B cell (primary cell): ENCODE results near the gene MEGF8.

Experiments used
- EZH2 ChIP-seq: IDR thresholded peaks from 2 replicates; pipeline ENCODE4 v1.6.1; 2012; ENCODE audit warnings: borderline replicate concordance, low read depth, mild to moderate bottlenecking, moderate library complexity, low read length; ENCODE audit not compliant: insufficient read depth, poor library complexity, severe bottlenecking
- TF ChIP-seq, protein P1 (sequence below): fragments of 200-600 bp; IDR thresholded peaks from one replicate; pipeline ENCODE4 v1.8.0; 2022; ENCODE audit warnings: antibody characterized with exemption, mild to moderate bottlenecking

DNA sequence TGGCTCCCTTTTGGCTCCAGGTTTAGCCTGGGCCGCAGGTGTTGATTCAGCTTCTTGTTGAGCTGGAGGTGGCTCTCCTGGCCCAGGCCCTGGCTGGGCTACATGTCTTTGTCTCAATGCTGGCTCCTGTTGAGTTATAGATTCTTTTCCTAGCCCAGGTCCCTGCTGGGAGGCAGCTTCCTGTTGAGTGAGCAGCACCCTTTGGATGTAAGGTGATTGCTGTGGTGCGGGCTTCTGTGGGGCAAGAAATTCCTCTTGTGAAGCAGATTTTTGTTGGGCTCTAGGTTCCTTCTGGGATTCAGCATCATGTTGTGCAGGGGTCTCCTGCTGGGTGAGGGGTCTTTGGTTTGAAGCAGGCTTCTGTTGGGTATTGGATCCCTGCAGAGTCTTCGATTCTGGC lies 101.2 kb downstream of the MEGF8 start:
- TF ChIP-seq, protein P1, sequence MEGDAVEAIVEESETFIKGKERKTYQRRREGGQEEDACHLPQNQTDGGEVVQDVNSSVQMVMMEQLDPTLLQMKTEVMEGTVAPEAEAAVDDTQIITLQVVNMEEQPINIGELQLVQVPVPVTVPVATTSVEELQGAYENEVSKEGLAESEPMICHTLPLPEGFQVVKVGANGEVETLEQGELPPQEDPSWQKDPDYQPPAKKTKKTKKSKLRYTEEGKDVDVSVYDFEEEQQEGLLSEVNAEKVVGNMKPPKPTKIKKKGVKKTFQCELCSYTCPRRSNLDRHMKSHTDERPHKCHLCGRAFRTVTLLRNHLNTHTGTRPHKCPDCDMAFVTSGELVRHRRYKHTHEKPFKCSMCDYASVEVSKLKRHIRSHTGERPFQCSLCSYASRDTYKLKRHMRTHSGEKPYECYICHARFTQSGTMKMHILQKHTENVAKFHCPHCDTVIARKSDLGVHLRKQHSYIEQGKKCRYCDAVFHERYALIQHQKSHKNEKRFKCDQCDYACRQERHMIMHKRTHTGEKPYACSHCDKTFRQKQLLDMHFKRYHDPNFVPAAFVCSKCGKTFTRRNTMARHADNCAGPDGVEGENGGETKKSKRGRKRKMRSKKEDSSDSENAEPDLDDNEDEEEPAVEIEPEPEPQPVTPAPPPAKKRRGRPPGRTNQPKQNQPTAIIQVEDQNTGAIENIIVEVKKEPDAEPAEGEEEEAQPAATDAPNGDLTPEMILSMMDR = no peak
- TF ChIP-seq EZH2 = no peak
